GM23338 (cell line): ENCODE measurements around the gene YOD1. TPM values are rescaled to one million over a fixed set of nuclear protein-coding genes. Genes with fewer than 3 reads are reported as not detected.

ENCODE experiments used
- ATAC-seq: fragments of 200-7000 bp; cut with Tn5 transposase; 3 replicates; pipeline ENCODE4 v1.9.1; 2020
- DNase-seq: peaks from one replicate; pipeline ENCODE4 v3.0.0-alpha.2; 2015; ENCODE audit warnings: low spot score
- H2AFZ ChIP-seq: fragments of 200-600 bp; sonication (generic); 2 replicates; pipeline ENCODE4 v1.8.0; 2016; ENCODE audit warnings: antibody characterized with exemption, mild to moderate bottlenecking, moderate library complexity
- H3F3A ChIP-seq: fragments of 200-600 bp; sonication (generic); replicated peaks from 2 replicates; pipeline ENCODE4 v1.8.0; 2017; ENCODE audit warnings: antibody characterized with exemption, mixed run types, low read depth
- H3K27ac ChIP-seq: fragments of 200-600 bp; sonication (generic); 2 replicates; pipeline ENCODE4 v1.6.1; 2016; ENCODE audit warnings: low read depth
- H3K27me3 ChIP-seq: fragments of 200-600 bp; sonication (generic); 2 replicates; pipeline ENCODE4 v1.8.0; 2016; ENCODE audit warnings: mild to moderate bottlenecking, mixed run types, moderate library complexity; ENCODE audit not compliant: insufficient read depth
- H3K36me3 ChIP-seq: fragments of 200-600 bp; sonication (generic); 2 replicates; pipeline ENCODE4 v1.8.0; 2016; ENCODE audit warnings: mild to moderate bottlenecking; ENCODE audit not compliant: insufficient read depth
- H3K4me1 ChIP-seq: fragments of 200-600 bp; sonication (generic); 2 replicates; pipeline ENCODE4 v1.8.0; 2016; ENCODE audit warnings: mild to moderate bottlenecking, moderate library complexity; ENCODE audit not compliant: insufficient read depth
- H3K4me2 ChIP-seq: fragments of 200-600 bp; sonication (generic); 2 replicates; pipeline ENCODE4 v1.7.1; 2017; ENCODE audit warnings: mixed run types
- H3K4me3 ChIP-seq: fragments of 200-600 bp; sonication (generic); 2 replicates; pipeline ENCODE4 v1.6.1; 2016; ENCODE audit warnings: mixed run types
- H3K79me2 ChIP-seq: fragments of 200-600 bp; sonication (generic); replicated peaks from 2 replicates; pipeline ENCODE4 v1.8.0; 2017; ENCODE audit warnings: mild to moderate bottlenecking; ENCODE audit not compliant: insufficient read depth
- H3K9me2 ChIP-seq: fragments of 200-600 bp; sonication (generic); 2 replicates; pipeline ENCODE4 v1.8.0; 2017; ENCODE audit not compliant: insufficient read depth
- H4K20me1 ChIP-seq: fragments of 200-600 bp; sonication (generic); replicated peaks from 2 replicates; pipeline ENCODE4 v1.8.0; 2017; ENCODE audit warnings: mild to moderate bottlenecking; ENCODE audit not compliant: insufficient read depth
- H3K27ac Mint-ChIP-seq: 2 replicates; pipeline ENCODE4 v1.8.0; 2020; ENCODE audit warnings: inconsistent platforms, mild to moderate bottlenecking, moderate library complexity, mixed read lengths
- H3K27me3 Mint-ChIP-seq: 3 replicates; pipeline ENCODE4 v1.8.0; 2022; ENCODE audit warnings: low read depth, mild to moderate bottlenecking, moderate library complexity, mixed read lengths, inconsistent platforms; ENCODE audit not compliant: insufficient read depth, poor library complexity
- H3K36me3 Mint-ChIP-seq: 3 replicates; pipeline ENCODE4 v1.8.0; 2021; ENCODE audit warnings: low read depth, mild to moderate bottlenecking, inconsistent platforms, moderate library complexity, mixed read lengths
- H3K4me1 Mint-ChIP-seq: 3 replicates; pipeline ENCODE4 v1.8.0; 2020; ENCODE audit warnings: mild to moderate bottlenecking, inconsistent platforms, mixed read lengths
- H3K4me3 Mint-ChIP-seq: 3 replicates; pipeline ENCODE4 v1.8.0; 2021; ENCODE audit warnings: moderate library complexity, mild to moderate bottlenecking, inconsistent platforms, mixed read lengths
- H3K9me3 Mint-ChIP-seq: 3 replicates; pipeline ENCODE4 v1.8.0; 2020; ENCODE audit warnings: moderate library complexity, mild to moderate bottlenecking, inconsistent platforms, mixed read lengths
- EZH2 ChIP-seq: fragments of 200-600 bp; sonication (generic); IDR thresholded peaks from one replicate; pipeline ENCODE4 v1.8.0; 2017; ENCODE audit warnings: antibody characterized with exemption, mild to moderate bottlenecking, low read depth; ENCODE audit not compliant: unreplicated experiment
- EZH2phosphoT487 ChIP-seq: fragments of 200-600 bp; sonication (generic); IDR thresholded peaks from one replicate; pipeline ENCODE4 v1.8.1; 2018; ENCODE audit warnings: antibody characterized with exemption; ENCODE audit not compliant: unreplicated experiment
- JUNB ChIP-seq: IDR thresholded peaks from one replicate; pipeline ENCODE4 v1.6.1; 2016; ENCODE audit warnings: antibody characterized with exemption; ENCODE audit not compliant: unreplicated experiment
- POLR2AphosphoS5 ChIP-seq: IDR thresholded peaks from 2 replicates; pipeline ENCODE4 v1.6.1; 2016; ENCODE audit warnings: antibody characterized with exemption, low read depth
- STAT1 ChIP-seq: IDR thresholded peaks from one replicate; pipeline ENCODE4 v1.6.1; 2016; ENCODE audit warnings: antibody characterized with exemption; ENCODE audit not compliant: unreplicated experiment
- ZNF114 ChIP-seq: fragments of 250-450 bp; sonication (Bioruptor Pico); IDR thresholded peaks from 2 replicates; pipeline ENCODE4 v1.5.0; 2020; ENCODE audit warnings: mild to moderate bottlenecking, moderate library complexity
- ZNF331 ChIP-seq: fragments of 250-450 bp; sonication (Bioruptor Pico); IDR thresholded peaks from 2 replicates; pipeline ENCODE4 v1.5.0; 2020; ENCODE audit warnings: low read depth, mild to moderate bottlenecking, moderate library complexity
- polyA plus RNA-seq: library from polyadenylated mRNA; unstranded; fragments of >200 nt; fragmentation: Nextera tagmentation; extraction: Ambion mirVana; gene quantifications from 2 replicates; pipeline ENCODE4 v1.2.1, GENCODE V29; 2016
- total RNA-seq: library from RNA; depleted of rRNA; stranded (reverse); fragments of >200 nt; shearing (Covaris generic); gene quantifications from 2 replicates; pipeline ENCODE4 v1.2.3, GENCODE V29; 2014
- TF ChIP-seq, protein P1 (sequence below): fragments of 250-450 bp; sonication (Bioruptor Pico); IDR thresholded peaks from 2 replicates; pipeline ENCODE4 v1.5.0; 2020; ENCODE audit warnings: mild to moderate bottlenecking, moderate library complexity
- TF ChIP-seq, protein P2 (sequence below): IDR thresholded peaks from 2 replicates; pipeline ENCODE4 v1.6.1; 2016; ENCODE audit warnings: antibody characterized with exemption

YOD1 gene
- total and polyA plus RNA-seq, 2 experiments from 2014 or later: 4.6 to 21.9 TPM

DNA sequence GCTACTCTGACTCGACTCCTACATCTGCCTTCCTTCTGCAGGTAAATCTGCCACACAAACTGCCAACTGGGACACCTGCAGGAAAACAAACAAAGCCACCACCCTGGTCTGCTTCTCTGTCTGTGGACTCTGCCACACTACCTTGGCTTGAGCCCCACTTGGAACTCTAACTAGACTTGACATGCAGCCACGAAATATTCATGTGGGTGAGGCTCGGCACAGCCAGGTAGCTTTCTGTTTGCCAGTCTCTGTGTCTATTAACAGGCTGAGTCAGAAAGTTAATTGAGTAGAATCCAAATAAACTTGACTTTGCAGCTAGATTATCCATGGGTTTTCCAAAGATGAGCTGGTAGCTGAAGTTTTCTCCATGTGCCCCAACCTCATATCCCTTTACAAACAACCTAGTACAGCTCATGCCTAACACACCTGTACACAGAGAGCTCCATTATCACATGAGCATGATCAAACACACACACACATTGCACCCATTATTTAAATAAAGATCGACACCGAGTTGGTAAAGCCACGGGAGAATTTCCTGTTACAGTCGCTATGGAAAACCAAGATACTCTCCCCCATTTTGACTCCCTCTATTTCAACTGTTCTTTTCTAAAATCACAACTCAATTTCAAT lies 19.3 kb downstream of the YOD1 start (continued):
- TF ChIP-seq ZNF114 (CRISPR knock-in tag) (no peak), STAT1 (no peak), ZNF331 (CRISPR knock-in tag) (no peak), JUNB (no peak), EZH2 (no peak), EZH2phosphoT487 (no peak)

DNA sequence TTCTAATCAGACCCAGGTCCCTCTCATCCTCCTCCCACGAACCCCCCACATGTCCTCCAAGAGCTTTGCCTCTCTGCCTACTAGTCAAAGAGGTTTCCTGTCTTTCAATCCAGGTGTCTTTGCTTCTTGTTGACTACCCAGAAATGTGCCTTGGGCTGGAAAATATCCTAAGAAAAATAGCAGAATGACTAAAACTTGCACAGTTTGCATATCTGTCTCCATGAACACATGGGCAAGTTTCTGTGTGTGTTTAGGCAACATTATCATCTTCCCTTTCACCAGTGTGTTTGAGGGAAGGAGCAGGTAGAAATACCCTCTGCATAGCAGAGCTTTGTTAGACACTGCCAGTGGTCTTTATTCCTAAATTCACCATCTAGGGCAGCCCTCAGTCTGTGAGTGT lies 20.0 kb downstream of the YOD1 start:
- H3K4me3 ChIP-seq: no peak overlapping the region
- Mint-ChIP-seq H3K9me3 (no peaks in the 10 kb centered on the region), H3K27ac (no peak overlapping the region), H3K36me3 (no peaks in the 10 kb centered on the region), H3K4me3 (no peak overlapping the region; the same call in 2 of the 3 replicates), H3K27me3 (no peaks in the 10 kb centered on the region), H3K4me1 (peaks cover 58% of the 10 kb centered on the region)
- peaks cover 10% of the 10 kb centered on the region; the same call in 1 of the 2 replicates for H3K9me2 ChIP-seq
- no peak overlapping the region for H3K27ac ChIP-seq
- no peaks in the 10 kb centered on the region for H4K20me1 ChIP-seq
- no peak overlapping the region for H2AFZ ChIP-seq
- H3K36me3 ChIP-seq: no peaks in the 10 kb centered on the region
- DNase-seq: no peak
- no peaks in the 10 kb centered on the region for H3K79me2 ChIP-seq
- TF ChIP-seq, protein P1, sequence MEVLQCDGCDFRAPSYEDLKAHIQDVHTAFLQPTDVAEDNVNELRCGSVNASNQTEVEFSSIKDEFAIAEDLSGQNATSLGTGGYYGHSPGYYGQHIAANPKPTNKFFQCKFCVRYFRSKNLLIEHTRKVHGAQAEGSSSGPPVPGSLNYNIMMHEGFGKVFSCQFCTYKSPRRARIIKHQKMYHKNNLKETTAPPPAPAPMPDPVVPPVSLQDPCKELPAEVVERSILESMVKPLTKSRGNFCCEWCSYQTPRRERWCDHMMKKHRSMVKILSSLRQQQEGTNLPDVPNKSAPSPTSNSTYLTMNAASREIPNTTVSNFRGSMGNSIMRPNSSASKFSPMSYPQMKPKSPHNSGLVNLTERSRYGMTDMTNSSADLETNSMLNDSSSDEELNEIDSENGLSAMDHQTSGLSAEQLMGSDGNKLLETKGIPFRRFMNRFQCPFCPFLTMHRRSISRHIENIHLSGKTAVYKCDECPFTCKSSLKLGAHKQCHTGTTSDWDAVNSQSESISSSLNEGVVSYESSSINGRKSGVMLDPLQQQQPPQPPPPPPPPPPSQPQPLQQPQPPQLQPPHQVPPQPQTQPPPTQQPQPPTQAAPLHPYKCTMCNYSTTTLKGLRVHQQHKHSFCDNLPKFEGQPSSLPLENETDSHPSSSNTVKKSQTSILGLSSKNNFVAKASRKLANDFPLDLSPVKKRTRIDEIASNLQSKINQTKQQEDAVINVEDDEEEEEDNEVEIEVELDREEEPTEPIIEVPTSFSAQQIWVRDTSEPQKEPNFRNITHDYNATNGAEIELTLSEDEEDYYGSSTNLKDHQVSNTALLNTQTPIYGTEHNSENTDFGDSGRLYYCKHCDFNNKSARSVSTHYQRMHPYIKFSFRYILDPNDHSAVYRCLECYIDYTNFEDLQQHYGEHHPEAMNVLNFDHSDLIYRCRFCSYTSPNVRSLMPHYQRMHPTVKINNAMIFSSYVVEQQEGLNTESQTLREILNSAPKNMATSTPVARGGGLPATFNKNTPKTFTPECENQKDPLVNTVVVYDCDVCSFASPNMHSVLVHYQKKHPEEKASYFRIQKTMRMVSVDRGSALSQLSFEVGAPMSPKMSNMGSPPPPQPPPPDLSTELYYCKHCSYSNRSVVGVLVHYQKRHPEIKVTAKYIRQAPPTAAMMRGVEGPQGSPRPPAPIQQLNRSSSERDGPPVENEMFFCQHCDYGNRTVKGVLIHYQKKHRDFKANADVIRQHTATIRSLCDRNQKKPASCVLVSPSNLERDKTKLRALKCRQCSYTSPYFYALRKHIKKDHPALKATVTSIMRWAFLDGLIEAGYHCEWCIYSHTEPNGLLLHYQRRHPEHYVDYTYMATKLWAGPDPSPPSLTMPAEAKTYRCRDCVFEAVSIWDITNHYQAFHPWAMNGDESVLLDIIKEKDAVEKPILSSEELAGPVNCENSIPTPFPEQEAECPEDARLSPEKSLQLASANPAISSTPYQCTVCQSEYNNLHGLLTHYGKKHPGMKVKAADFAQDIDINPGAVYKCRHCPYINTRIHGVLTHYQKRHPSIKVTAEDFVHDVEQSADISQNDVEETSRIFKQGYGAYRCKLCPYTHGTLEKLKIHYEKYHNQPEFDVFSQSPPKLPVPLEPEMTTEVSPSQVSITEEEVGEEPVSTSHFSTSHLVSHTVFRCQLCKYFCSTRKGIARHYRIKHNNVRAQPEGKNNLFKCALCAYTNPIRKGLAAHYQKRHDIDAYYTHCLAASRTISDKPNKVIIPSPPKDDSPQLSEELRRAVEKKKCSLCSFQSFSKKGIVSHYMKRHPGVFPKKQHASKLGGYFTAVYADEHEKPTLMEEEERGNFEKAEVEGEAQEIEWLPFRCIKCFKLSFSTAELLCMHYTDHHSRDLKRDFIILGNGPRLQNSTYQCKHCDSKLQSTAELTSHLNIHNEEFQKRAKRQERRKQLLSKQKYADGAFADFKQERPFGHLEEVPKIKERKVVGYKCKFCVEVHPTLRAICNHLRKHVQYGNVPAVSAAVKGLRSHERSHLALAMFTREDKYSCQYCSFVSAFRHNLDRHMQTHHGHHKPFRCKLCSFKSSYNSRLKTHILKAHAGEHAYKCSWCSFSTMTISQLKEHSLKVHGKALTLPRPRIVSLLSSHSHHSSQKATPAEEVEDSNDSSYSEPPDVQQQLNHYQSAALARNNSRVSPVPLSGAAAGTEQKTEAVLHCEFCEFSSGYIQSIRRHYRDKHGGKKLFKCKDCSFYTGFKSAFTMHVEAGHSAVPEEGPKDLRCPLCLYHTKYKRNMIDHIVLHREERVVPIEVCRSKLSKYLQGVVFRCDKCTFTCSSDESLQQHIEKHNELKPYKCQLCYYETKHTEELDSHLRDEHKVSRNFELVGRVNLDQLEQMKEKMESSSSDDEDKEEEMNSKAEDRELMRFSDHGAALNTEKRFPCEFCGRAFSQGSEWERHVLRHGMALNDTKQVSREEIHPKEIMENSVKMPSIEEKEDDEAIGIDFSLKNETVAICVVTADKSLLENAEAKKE (CRISPR knock-in tag): no peak
- TF ChIP-seq POLR2AphosphoS5 (no peak), JUNB (no peak), ZNF114 (CRISPR knock-in tag) (no peak), EZH2 (no peak), STAT1 (no peak), ZNF331 (CRISPR knock-in tag) (no peak)
- TF ChIP-seq, protein P2, sequence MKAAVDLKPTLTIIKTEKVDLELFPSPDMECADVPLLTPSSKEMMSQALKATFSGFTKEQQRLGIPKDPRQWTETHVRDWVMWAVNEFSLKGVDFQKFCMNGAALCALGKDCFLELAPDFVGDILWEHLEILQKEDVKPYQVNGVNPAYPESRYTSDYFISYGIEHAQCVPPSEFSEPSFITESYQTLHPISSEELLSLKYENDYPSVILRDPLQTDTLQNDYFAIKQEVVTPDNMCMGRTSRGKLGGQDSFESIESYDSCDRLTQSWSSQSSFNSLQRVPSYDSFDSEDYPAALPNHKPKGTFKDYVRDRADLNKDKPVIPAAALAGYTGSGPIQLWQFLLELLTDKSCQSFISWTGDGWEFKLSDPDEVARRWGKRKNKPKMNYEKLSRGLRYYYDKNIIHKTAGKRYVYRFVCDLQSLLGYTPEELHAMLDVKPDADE: no peak
- H3K4me1 ChIP-seq: peaks cover 37% of the 10 kb centered on the region
- no peak for ATAC-seq
- H3F3A ChIP-seq: no peaks in the 10 kb centered on the region
- H3K27me3 ChIP-seq: no peaks in the 10 kb centered on the region
- 0 out of 2 replicates have a peak overlapping the region, but pooled peaks have one; percentile 67 for H3K4me2 ChIP-seq
